ENCODE measurements around the gene SLC25A10.

Gene SLC25A10

DNA sequence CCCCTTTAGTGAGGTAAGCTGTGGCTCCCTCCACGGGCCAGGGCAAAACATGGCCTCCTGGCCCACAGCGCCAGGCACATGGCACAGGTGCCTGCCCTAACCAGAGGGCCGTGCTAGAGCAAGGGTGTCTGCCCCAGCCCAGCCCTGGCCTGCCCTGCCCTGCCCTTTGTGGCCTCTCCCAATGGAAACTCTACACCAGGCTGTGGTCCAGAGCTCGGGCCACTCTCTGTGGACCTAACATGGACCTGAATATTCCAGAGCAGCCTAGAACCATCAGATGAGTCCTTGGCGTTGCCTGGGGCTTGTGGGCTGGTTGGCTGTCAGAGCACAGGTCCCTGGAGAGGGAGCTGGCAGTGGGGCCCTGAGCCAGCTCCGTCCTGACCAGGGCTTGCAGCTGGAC, 16.9 kb upstream of the SLC25A10 start:
- no peaks in the 10 kb centered on the region for H3K27me3 Mint-ChIP-seq
- no peak overlapping the region for H3K27ac Mint-ChIP-seq
- H3K4me1 Mint-ChIP-seq (ENCODE audit: low read depth) = no peaks in the 10 kb centered on the region
- no peak overlapping the region for H3K4me3 Mint-ChIP-seq
- peaks cover 93% of the 10 kb centered on the region for H3K36me3 Mint-ChIP-seq (ENCODE audit: low read depth)
- DNase-seq = no peak
- H3K9me3 Mint-ChIP-seq = no peaks in the 10 kb centered on the region

DNA sequence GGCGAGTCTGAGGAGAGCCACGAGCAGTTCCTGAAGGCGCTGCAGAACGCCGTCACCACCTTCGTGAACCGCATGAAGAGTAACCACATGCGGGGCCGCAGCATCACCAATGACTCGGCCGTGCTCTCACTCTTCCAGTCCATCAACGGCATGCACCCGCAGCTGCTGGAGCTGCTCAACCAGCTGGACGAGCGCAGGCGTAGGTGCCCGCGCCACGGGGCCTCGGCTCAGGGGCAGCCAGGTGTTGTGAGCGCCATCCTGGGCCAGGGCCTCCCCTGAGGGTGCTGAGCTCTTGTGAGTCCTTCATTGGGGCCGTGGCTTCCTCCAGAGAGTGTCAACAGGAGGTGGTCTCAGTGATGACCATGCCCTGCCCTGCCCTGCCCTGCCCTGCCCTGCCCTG, 16.3 kb upstream of the SLC25A10 start:
- H3K27me3 Mint-ChIP-seq = no peaks in the 10 kb centered on the region
- no peak overlapping the region for H3K4me3 Mint-ChIP-seq
- peaks cover 3% of the 10 kb centered on the region for H3K4me1 Mint-ChIP-seq (ENCODE audit: low read depth)
- H3K36me3 Mint-ChIP-seq (ENCODE audit: low read depth) = peaks cover 92% of the 10 kb centered on the region
- no peak overlapping the region for H3K27ac Mint-ChIP-seq
- DNase-seq = no peak
- H3K9me3 Mint-ChIP-seq = no peaks in the 10 kb centered on the region

DNA sequence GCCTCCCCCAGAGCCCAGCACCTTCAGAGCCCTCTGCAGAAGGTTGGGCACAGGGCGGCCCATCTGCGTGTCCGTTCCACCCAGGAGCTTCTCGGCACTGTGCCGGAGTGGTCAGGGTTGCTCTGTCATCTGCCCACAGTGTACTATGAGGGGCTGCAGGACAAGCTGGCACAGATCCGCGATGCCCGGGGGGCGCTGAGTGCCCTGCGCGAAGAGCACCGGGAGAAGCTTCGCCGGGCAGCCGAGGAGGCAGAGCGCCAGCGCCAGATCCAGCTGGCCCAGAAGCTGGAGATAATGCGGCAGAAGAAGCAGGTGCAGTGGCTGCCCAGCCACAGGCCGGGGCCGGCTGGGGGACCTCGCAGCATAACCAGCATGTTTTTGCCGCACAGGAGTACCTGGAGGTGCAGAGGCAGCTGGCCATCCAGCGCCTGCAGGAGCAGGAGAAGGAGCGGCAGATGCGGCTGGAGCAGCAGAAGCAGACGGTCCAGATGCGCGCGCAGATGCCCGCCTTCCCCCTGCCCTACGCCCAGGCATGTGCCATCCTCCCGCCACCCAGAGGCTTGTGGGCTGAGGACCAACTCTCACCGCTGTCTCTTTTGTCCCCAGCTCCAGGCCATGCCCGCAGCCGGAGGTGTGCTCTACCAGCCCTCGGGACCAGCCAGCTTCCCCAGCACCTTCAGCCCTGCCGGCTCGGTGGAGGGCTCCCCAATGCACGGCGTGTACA, 15.7 kb upstream of the SLC25A10 start:
- Mint-ChIP-seq H3K9me3 (no peaks in the 10 kb centered on the region), H3K27me3 (no peaks in the 10 kb centered on the region), H3K4me1 (ENCODE audit: low read depth) (peaks cover 9% of the 10 kb centered on the region), H3K4me3 (no peak overlapping the region), H3K27ac (peak overlapping the region; percentile 59), H3K36me3 (ENCODE audit: low read depth) (peaks cover 92% of the 10 kb centered on the region)
- no peak for DNase-seq

DNA sequence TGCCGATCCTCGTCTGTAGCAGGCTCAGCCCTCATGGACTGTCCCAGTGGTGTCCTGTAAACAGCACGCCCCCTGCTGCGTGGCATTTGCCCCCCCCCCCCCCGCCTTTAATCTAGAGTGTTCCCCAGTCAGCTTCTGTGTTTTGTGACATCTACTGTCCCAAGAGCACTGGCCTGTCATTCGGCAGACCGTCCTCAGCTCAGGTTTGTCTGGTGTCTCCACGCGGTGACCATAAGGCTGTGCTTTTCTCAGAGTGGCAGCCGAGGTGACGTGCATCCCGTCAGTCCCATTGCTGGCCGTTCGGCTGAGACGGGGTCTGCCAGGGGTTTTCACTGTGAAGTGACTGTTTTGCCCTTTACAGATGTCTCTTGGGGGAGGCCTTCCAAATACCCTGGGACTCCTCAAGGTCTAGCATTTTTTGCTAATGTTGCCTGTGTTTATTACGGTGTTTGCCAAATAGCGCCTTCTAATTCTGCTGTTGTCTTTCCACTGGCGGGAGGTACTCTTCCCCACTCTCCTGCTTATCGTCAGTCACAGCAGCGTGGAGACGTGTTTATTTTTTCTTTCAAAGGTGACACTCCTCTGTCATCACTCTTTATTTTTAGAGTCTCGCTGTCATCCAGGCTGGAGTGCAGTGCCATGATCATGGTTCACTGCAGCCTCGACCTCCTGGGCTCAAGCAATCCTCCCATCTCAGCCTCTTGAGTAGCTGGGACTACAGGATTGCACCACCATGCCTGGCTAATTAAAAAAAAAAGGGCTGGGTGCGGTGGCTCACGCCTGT, 14.6 kb upstream of the SLC25A10 start:
- peak overlapping the region; percentile 59 for H3K27ac Mint-ChIP-seq
- H3K36me3 Mint-ChIP-seq (ENCODE audit: low read depth) = peaks cover 92% of the 10 kb centered on the region
- H3K4me1 Mint-ChIP-seq (ENCODE audit: low read depth) = peaks cover 15% of the 10 kb centered on the region
- no peak overlapping the region for H3K4me3 Mint-ChIP-seq
- no peaks in the 10 kb centered on the region for H3K27me3 Mint-ChIP-seq
- H3K9me3 Mint-ChIP-seq = no peaks in the 10 kb centered on the region
- DNase-seq = no peak

DNA sequence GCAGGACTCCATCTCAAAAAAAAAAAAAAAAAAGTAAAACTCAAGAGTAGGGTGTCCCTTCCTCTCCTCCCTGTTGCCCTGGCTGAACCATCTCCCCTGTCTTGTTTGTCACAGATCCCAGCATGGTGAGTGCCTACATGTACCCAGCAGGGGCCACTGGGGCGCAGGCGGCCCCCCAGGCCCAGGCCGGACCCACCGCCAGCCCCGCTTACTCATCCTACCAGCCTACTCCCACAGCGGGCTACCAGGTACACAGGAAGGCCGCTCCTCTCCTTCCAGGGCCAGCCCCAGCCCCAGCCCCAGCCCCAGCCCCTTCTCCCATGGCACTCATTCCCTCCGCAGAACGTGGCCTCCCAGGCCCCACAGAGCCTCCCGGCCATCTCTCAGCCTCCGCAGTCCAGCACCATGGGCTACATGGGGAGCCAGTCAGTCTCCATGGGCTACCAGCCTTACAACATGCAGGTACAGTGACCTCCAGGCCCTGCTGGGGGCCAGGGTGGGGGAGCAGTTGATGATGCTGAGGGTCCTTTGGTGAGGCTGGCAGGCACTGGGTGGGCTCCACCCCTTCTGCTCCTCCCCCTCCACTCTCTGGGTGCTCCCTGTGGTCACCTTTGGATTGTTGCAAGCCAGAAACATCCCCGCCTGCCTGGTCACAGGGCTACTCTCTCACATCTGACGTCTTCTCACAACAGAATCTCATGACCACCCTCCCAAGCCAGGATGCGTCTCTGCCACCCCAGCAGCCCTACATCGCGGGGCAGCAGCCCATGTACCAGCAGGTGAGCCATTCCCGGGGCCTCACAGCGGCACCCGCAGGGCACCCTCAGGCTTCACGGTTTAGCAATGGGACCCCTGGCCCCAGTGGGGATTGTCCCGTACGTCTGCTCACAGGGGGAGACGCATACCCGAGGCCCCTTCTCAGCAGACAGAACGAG, 11.5 kb upstream of the SLC25A10 start:
- H3K27me3 Mint-ChIP-seq = no peaks in the 10 kb centered on the region
- peak overlapping the region; percentile 97 for H3K4me3 Mint-ChIP-seq
- peak overlapping the region; percentile 97 for H3K27ac Mint-ChIP-seq
- H3K4me1 Mint-ChIP-seq (ENCODE audit: low read depth) = peaks cover 26% of the 10 kb centered on the region
- DNase-seq = no peak
- no peaks in the 10 kb centered on the region for H3K9me3 Mint-ChIP-seq
- H3K36me3 Mint-ChIP-seq (ENCODE audit: low read depth) = peaks cover 88% of the 10 kb centered on the region

DNA sequence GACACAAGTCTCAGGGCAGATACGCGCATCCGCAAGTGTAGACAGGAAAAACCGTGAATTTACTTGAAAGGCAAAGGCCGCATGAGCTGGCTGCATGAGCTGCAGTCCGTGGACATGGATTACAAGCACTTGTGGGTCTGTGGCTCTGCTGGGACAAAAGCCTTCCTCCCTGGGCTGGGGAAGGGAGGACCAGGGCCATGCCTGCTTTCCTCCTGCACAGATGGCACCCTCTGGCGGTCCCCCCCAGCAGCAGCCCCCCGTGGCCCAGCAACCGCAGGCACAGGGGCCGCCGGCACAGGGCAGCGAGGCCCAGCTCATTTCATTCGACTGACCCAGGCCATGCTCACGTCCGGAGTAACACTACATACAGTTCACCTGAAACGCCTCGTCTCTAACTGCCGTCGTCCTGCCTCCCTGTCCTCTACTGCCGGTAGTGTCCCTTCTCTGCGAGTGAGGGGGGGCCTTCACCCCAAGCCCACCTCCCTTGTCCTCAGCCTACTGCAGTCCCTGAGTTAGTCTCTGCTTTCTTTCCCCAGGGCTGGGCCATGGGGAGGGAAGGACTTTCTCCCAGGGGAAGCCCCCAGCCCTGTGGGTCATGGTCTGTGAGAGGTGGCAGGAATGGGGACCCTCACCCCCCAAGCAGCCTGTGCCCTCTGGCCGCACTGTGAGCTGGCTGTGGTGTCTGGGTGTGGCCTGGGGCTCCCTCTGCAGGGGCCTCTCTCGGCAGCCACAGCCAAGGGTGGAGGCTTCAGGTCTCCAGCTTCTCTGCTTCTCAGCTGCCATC, 10.6 kb upstream of the SLC25A10 start:
- no peak for DNase-seq
- Mint-ChIP-seq H3K36me3 (ENCODE audit: low read depth) (peaks cover 88% of the 10 kb centered on the region), H3K4me3 (peak overlapping the region; percentile 97), H3K27me3 (no peaks in the 10 kb centered on the region), H3K4me1 (ENCODE audit: low read depth) (peaks cover 30% of the 10 kb centered on the region), H3K27ac (peak overlapping the region; percentile 97), H3K9me3 (no peaks in the 10 kb centered on the region)

DNA sequence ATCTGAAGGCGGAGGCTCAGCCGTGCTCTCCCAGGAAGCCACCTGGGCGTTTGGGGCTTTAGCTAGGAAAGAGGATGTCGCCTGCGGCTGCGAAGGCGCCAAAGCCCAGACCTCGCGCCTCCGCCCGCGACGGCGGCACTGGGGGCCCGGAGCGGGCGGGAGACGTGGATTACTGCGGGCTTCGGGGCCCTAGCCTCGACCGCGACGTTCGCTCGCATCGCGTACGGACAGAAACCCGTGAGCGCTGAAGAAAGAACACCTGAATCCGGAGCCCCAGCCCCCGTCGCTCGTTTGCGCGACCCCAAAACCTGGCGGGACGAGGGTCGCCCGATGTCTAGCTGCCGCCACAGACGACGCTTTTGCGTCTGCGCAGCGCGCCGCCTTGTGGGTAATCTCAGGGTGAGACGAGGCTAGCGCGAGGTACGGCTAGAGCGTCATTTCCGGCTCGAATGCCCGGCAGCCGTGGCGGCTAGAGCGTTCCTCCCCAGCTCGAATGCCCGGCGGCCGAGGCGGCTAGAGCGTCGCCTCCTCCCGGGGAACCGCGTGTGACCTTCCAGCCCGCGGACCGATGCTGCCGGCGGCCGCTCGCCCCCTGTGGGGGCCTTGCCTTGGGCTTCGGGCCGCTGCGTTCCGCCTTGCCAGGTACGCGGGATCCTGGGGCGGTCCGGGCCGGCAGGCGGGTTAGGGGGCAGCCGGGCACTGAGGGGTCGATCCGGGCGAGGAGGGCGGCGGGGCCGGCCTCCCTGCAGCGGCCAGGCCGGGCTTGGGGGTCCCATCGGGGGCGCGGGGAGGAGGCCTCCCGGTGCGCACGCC, 8.9 kb upstream of the SLC25A10 start, which contains the start of gene MRPL12:
MRPL12 (plus strand) TSS at position 434 of the 813 bp plus-strand sequence; CDS start at position 569, 135 bp downstream.
- DNase-seq = peak; percentile 92
- peak within 1 kb of the TSS; percentile 97 for H3K27ac Mint-ChIP-seq
- peak within 1 kb of the TSS; percentile 97 for H3K4me3 Mint-ChIP-seq
- H3K9me3 Mint-ChIP-seq = no peaks in the 10 kb centered on the region
- H3K27me3 Mint-ChIP-seq = no peaks in the 10 kb centered on the region
- peaks cover 30% of the 10 kb centered on the region for H3K4me1 Mint-ChIP-seq (ENCODE audit: low read depth)
- peaks cover 86% of the 10 kb centered on the region for H3K36me3 Mint-ChIP-seq (ENCODE audit: low read depth)

DNA sequence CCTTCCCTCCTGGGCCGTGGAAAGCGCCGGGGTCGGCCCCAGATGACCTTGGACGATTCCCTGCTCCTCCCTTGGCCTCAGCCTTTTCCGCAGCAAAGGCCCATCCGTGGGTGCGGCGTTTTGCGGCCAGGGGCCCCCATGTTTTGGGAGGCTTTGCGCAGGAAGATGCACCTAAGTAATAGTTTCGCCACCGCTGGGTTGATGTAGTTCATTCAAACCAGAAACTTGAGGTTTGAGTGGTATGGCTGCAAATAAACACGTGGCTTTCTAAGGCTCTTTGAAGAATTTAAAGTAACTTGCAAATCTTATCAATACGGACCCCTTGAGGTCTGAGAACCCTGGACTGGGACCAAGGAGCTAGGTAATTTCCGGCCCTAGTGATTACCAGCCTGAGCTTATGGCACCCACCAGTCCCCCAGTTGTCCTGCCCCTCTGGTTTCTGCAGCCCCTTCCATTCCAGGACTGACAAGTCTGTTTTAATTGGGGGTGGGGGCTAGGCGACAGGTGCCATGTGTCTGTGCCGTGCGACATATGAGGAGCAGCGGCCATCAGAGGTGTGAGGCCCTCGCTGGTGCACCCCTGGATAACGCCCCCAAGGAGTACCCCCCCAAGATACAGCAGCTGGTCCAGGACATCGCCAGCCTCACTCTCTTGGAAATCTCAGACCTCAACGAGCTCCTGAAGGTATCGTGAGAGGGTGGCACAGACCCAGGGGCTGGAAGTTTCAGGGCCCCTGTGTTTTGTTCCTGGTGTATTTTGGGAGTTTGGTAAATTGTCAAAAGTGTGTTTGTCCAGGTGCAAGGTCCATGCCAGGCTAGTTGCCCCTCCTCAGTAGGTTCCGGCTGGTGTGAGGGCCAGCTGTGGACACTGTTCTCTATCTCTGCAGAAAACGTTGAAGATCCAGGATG, 8.1 kb upstream of the SLC25A10 start:
- Mint-ChIP-seq H3K4me1 (ENCODE audit: low read depth) (peaks cover 32% of the 10 kb centered on the region), H3K27ac (peak overlapping the region; percentile 90), H3K36me3 (ENCODE audit: low read depth) (peaks cover 85% of the 10 kb centered on the region), H3K9me3 (no peaks in the 10 kb centered on the region), H3K4me3 (peak overlapping the region; percentile 97), H3K27me3 (no peaks in the 10 kb centered on the region)
- DNase-seq = no peak

DNA sequence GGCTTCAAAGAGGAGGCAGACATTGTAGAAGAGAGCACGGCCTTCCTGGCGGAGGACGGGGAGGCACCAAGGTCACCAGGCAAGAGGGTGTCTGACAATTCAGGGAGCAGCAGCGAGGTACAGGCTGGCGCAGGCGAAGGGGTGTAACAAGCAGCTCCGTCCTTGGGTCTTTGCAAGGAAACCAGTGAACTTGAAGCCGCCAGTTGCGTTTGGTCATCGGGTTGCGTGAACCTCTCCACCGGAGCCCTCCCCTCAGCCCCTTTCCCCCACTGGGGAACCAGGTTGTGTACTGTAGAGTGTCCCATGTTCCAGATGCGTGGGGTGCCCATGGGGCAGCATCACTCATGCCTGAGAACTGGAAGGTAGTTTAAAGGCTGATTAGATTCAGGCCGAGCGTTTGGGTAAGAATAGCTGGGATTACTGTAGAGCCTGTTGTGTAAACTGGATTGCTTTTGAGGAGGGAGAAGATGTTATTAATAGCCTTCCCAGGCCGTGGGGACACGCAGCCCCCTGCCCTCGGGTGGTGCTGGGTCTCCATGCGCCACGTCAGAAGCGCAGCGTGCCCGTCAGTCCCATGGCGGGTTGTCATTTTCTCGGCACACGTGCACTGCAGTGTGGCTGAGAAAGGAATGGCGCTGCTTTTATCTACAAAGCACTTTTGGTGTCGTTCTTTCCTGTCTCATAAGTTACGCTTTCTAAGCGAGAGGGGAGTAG, 6.4 kb upstream of the SLC25A10 start:
- H3K27me3 Mint-ChIP-seq = no peaks in the 10 kb centered on the region
- H3K9me3 Mint-ChIP-seq = no peaks in the 10 kb centered on the region
- H3K4me1 Mint-ChIP-seq (ENCODE audit: low read depth) = peaks cover 38% of the 10 kb centered on the region
- peaks cover 78% of the 10 kb centered on the region for H3K36me3 Mint-ChIP-seq (ENCODE audit: low read depth)
- H3K27ac Mint-ChIP-seq = peak overlapping the region; percentile 89
- DNase-seq = no peak
- H3K4me3 Mint-ChIP-seq = peak overlapping the region; percentile 46

DNA sequence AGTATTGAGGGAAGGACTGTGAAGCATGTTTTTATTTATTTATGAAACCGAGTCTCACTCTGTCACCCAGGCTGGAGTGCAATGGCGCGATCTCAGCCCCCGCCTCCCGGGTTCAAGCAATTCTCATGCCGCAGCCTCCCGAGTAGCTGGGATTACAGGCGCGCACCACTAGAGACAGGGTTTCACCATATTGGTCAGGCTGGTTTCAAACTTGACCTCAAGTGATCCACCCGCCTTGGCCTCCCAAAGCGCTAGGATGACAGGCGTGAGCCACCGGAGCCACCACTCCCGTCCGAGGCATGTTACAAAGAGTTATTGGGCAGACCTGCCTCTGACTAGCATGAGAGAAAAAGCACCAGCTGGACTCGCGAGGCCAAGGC, 5.9 kb upstream of the SLC25A10 start:
- peak overlapping the region; percentile 46 for H3K4me3 Mint-ChIP-seq
- H3K9me3 Mint-ChIP-seq = no peaks in the 10 kb centered on the region
- peaks cover 73% of the 10 kb centered on the region for H3K36me3 Mint-ChIP-seq (ENCODE audit: low read depth)
- peak overlapping the region; percentile 89 for H3K27ac Mint-ChIP-seq
- H3K4me1 Mint-ChIP-seq (ENCODE audit: low read depth) = peaks cover 38% of the 10 kb centered on the region
- no peaks in the 10 kb centered on the region for H3K27me3 Mint-ChIP-seq
- no peak for DNase-seq

DNA sequence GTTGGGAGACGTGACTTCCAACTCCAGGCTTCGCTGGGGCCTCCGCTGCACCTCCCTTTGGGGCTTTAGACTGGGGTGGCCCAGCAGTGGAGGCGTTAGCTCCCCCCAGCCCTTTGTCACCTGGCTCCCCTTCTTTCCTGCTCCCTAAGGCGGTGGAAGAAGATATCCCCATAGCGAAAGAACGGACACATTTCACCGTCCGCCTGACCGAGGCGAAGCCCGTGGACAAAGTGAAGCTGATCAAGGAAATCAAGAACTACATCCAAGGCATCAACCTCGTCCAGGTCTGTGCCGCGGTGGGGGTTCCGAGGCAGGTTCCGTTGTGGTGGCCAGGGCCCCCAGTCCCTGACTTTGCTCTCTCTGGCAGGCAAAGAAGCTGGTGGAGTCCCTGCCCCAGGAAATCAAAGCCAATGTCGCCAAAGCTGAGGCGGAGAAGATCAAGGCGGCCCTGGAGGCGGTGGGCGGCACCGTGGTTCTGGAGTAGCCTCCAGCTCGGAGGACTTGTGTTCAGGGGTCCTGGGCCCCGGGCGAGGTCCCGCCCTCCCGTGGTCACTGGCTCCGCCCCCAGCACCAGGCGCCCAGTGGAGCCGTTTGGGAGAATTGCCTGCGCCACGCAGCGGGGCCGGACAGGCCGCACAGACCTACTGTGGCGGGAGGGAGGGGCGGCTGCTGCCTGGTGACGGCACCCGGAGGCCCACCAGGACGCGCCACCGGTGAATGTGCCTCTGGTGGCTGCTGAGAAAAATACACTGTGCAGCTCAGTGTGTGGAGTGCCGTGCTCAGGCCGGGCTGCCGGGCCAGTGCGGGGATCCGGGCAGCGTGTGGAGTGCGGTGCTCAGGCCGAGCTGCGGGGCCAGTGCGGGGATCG, 5.1 kb upstream of the SLC25A10 start:
- DNase-seq = no peak
- Mint-ChIP-seq H3K27me3 (no peaks in the 10 kb centered on the region), H3K4me1 (ENCODE audit: low read depth) (peaks cover 36% of the 10 kb centered on the region), H3K9me3 (no peaks in the 10 kb centered on the region), H3K4me3 (no peak overlapping the region), H3K27ac (no peak overlapping the region), H3K36me3 (ENCODE audit: low read depth) (peaks cover 65% of the 10 kb centered on the region)
